Measurements from ENCODE around the gene POLR1D.
A peak's percentile ranks its signal among the peaks of the same experiment; 100 is the strongest.

The POLR1D gene

DNA sequence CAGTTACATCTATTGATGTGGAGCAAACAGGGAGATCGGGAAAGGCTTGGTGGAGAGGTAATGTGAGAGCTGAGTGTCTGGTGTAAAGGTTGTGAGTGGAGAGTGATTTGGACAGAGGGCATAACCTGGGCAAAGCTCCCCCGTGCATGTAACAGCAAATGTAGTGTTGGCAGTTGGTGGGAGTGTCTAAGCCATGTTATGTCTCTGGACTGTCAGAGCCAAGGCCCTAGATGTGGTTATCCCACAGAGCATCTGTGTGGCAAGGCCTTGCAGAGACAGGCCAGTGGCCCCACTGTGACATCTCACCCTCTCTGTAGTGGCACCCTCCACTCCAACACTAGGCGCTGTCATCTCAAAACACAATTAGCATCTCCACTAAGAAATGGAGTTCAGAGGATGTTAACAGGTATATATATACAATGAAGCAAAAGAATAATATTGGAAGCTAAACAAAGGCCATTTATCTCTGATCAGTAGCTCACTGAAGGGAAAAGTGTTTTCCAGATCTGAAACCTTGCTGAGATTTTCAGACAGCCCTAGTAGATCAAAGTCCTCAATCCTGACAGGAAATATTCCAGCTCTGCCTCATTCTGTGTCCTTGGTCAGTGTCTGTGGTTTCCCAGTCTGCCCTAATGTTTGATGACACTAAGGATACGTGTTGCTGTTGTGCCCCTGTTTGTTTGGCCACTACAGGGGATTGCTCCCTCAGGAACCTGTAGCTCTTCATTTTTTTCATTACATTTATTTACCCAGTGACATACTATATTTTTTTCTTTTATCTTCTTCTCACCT, 20.2 kb downstream of the POLR1D start:
- no peak for DNase-seq

DNA sequence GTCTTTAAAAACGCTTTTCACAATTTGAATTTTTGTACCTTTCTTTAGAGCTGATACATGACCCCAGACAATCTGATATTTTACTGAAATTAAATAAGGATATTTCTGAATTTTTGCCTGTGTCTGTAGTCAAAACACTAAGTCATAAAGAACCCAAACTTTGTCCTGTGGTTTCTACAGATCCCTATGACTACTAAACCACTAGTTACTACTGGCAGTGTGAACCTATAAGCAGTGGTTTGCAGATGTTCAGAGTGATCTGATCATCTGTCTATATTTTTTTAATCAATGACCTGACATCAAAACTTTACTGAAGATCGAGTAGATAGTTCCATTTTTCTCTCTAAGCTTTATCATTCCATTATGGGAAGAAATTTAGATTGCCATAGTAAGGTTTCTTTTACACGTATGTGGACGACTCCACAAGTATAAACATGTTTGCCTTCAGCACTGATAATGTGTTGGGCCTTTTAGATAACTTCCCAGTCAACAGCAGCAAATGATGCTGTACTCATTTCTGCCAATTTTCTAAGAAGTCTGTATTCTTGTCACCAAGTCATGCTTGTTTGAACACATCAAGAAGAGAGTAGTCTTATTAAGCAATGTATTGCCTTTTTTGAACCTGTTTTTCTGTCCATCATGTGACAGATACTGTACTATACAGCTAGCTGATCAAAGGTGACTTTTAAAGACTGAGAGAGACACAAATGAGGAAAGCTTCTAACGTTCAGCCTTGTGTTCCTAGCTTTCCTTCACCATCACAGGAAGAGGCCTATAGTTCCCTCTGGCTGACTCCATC, 21.8 kb downstream of the POLR1D start:
- no peak for DNase-seq

DNA sequence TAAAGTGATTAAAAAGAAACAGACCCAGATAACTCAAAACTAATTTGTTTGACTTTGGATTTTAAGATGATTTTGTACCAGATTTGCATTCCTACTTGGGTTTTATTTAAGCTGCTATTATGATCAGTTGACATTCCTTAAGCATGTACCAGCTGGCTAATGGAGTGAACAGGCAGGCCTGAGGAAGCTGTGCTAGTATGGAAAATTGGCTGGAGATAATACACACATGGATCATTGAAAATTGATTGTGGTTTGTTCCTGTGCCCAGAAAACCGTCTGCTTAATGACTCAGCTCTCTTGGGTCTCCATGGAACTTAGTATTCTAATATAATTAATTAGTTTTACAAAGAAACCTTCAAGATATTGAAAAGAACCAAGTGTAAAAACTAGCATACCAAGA, 22.6 kb downstream of the POLR1D start:
- peak in 1 of 2 experiments; percentile 84 for DNase-seq

DNA sequence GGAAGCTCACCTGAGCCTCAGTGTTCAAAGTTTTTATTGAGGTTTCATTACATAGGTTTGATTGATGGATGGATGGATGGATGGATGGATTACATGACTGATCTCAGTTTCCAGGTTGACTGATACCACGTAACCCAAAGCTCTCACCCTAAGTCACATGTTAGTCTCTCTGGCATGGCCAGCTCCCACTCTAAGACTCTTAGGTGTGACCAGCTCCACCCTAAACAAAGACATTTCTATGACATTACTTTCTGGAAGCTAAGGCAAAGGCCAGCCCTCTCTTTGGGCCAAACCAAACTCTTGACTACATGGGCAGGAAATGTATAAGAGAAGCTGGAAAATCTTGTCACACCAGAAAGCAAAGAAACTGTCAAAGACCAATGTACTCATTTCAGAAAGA, 28.6 kb downstream of the POLR1D start:
- no peak for DNase-seq

DNA sequence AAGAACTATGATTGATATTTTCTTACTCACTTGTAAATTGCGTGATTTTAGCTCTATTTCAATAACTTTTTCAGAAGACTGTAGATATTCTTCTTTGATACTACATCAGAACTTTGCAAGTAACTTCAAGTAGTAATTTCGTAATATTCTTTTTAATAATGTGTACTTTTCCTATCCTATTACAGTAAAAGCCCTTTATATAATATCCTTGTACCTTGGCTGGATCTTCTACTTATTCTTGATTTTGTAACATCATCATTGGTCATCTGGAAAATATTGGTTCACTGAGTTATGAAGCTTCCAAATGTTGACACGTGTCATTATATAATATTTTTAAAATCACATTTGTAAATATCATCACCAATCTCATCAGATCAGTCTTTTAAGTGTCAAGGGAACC, 32.4 kb downstream of the POLR1D start:
- DNase-seq, result no peak

DNA sequence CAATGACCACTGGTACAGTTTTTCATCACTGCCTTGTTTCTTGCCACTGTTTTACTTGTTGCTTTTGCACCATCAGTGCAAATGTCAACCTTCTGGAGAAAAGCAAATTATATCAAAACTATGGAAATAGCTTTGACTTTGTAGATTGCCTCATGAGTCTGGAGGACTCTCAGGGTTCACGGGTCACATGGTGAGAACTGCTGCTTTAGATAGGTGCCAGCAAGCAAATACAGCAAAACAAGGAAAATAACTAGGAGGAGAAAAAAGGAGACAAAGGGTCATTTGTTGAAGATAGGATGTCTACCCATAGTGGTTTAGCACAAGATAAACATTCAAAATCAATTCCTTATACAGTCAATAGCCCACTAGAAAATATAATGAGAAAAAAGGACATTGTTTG, 33.1 kb downstream of the POLR1D start:
- DNase-seq, result no peak

DNA sequence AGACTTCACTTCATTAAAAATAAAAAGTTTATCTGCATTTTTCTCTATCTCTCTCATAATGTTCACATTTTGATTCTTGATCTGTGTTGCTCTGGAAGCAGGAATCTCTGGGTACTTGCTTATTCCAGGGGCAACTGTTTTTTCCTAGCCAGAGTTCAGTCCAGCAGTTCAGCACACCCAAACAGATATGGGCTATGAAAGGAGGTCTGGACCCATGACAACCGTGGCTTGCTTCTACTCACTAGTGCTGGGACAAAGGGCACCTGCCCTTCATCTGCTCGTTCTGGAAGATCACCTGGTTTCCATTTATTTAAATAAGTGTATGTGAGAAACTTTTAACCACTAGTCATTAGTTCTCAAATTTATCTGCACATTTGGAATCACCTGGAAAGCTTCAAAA, 36.0 kb downstream of the POLR1D start:
- no peak for DNase-seq

DNA sequence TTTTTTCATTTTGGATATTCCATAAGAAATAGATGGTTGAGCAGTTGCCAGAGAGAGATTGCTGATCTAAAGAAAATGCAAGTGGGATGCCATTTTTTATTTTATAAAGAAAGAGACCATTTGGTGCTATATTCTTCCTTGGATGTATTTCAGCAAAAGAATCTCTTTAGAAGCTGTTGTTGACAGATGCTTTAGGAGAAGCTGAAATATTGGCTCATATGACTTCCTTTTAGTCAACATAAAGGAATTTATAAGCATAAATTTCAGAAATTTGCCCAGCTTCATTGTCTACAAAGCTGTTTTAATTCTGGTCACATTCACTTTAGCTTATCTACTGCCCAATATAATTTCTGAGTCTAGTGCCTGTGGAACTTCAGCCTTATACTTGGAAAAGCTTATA, 36.9 kb downstream of the POLR1D start:
- DNase-seq, result peak in 1 of 2 experiments; percentile 49

DNA sequence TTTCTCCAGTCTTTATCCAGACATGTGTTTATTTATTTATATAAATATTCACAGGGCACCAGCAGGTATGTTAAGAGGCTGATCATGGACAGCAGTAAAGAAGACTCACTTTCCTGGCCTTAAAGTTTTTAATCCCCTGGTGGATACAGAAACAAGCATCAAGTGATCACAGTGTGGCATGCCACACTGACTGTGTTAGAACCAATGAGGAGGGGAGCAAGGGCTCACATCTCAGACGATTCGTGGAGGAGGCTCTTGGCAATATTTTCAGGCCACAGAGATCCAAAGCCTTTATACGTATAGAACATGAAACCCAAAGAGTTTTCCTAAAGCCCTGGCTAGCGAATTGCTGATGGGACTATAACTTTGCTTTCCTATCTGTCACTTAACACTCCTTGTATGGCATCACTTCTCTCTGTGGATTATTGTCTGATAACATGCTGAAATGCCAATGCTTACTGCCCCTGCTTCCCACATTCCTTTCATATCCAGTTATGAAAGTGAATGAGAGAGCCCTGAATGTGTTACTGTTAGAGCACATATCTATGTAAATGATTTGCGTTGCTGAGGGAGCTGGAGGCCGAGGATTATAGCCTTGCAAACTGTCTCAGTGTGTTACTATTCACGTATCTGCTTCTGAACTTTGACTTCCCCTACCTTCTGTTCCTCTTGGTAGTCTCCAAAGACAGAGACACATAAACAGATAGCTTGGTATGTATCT, 37.6 kb downstream of the POLR1D start:
- DNase-seq, result no peak

DNA sequence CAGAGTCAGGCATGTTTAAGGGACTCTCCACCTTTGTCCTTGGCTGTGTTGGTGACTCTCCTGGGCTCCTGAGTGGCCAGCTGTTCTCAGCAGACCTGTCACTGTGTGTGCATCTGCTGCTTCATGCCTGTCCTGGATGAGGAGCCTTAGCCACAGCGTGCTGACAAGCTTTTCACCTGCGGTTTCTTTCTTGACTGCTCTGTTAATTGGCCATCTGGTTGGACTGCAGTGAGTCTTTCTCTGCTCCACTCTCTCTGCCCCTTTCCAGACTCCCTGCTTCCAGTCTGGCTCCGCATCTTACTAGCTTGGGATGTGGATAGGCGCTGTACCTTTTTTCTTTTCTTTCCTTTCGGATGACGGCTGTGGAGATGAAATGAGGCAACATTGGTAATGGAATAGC, 38.8 kb downstream of the POLR1D start:
- DNase-seq, result no peak

DNA sequence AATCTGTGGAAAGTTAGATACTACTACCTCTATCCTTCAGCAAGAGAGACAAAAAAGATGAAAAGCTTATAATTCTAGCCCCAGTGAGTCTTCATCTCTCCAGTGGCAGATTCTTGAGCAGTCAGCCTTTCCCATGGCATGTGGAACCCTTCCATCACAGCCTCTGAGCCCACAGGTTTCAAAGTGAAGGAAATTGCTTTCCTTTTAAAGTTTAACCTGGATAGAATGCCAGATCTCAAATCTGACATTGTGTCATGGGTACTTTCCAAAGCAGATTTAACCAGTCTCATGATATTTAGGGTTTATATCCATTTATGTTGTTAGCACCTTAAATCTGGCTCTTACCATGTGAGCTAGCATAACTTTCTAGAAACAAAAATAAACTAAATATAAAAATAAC, 39.3 kb downstream of the POLR1D start:
- no peak for DNase-seq

DNA sequence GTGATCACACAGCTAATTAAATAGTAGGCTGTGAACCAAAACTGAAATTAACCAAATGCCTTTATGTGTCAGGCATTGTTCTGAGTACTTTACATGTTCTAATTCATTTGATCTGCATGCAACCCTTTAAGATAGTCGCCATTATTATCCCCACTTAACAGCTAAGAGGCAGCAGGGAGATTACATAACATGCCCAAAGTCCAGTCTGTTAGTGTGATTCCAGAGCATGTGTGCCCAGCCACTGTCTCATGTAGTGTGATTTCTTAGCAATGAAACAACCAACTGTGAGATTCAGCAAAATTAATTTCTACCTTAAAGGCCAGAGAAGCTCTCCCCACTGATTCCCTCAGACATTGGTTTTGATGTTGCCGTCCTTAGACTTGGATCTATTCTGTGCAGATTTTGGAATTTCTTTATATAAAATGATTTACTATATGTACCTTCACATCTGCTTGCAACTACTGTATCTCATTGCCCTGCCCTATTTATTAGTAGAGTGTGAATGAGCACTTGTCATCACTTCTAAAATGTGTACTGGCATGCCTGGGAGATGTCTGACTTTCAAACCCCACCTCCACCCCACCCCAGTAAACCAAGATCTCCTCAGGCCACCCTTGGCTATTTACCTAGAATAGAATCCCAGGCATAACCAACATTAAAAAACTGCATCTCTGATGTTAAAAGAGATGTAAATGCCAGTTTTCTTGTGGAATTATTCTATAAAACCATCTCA, 41.2 kb downstream of the POLR1D start:
- DNase-seq, result no peak

DNA sequence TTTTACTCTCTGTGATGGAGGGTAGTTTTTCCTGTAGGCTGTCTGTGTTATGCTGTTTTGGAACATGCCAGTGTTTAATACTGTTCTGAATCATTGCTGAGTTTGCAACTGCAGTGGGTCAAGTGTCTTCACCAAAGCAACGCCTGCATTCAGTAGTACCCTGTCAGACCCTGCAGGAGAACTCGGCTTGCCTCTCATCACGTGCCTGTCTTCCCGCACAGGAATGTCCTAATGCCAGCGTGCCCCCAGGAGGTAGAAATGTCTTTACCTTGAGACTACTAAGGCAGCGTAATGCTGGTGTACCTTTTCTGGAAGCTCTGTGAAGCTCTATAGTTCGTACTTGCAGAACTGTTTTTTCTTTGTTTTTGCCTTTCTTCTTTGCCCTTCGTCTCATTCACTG, 42.3 kb downstream of the POLR1D start:
- no peak for DNase-seq

DNA sequence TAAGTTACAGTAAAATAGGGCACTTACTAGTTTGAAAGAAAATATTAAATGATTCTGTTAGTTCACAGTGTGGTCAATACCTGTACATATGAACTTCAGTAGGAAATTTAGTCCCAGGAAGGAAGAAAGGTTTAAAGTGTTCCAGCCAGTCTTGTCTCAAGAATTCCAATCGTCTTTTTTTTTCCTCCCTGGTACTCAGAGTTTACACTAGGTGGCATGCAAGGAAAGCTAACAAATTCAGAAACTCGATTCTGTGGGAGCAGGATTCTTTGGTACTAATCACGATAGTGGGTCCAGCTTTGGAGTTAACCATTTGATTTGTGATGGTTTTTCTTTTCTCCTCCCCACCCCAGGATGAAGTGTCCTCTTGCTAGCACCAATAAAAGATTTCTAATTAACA, 43.6 kb downstream of the POLR1D start:
- DNase-seq, result no peak

DNA sequence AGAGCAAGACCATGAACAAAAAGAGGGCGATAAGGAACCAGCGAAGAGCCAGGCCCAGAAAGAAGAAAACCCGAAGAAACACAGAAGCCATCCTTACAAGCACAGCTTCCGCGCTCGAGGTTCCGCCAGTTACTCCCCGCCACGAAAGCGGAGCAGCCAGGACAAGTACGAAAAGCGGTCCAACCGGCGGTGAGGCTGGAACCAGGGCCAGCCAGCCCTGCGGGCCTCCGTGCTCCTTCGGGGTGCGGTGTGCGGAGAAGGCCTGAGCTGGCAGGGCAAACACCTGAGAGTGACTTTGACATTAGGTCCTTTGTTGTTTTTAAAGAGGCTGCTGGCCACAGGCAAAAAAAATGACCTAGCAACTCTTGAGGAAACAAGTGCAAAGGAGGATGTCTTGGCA, 44.1 kb downstream of the POLR1D start:
- DNase-seq, result no peak

DNA sequence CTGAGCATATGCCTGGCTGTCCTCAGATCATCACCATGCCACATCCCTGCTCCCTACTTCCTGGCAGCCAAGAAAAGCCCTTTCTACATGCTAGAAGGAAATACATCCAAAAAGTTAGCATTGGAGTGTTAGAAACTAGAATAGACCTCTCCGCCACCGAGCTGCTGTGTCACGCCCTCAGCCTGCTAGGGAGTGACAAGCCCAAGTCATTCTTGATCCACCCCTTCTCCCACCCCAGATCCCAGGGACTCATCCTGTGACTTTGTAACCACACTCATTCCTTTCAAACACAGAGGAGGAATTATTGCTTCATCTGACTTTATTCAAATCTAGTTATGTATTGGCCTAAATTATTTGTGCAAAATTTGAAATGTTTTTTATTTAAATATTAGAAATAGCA, 45.3 kb downstream of the POLR1D start:
- DNase-seq, result no peak

DNA sequence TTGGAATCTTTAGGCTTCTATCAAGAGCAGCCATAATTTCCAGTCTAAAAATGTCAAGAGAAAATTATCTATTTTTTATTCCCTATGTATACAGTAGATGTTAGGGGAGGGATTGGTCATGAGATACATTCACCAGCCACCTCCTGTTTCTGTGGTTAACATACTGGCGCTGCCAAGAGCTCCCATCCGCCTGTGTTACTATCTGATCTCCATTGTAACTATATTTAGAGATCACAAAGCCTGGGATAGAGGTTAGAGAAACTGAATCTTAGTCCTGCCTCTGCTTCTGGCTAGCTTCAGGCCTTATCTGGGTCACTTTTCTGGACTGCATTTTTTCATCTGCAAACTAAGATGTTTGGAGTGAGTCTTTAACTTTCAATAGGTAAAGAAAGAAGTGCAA, 46.3 kb downstream of the POLR1D start:
- DNase-seq, result no peak

DNA sequence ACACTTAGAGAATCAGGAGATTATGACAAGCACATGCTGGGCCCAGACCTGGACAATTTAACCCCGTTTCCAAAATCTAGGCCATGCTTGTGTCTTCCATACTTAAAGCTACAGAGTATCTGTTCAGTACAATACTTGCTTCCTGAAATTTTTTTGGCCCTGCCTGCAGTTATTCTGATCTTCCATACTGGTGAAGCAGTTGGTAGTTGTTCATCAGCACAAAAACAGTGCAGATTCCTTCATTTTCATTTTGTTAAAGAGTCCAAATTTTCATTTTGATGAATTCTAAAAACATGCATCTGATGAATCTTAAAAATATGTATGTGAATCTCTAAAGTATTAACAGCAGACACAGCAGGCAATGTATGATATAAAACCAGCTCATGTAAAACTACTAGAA, 49.2 kb downstream of the POLR1D start:
- DNase-seq, result no peak

DNA sequence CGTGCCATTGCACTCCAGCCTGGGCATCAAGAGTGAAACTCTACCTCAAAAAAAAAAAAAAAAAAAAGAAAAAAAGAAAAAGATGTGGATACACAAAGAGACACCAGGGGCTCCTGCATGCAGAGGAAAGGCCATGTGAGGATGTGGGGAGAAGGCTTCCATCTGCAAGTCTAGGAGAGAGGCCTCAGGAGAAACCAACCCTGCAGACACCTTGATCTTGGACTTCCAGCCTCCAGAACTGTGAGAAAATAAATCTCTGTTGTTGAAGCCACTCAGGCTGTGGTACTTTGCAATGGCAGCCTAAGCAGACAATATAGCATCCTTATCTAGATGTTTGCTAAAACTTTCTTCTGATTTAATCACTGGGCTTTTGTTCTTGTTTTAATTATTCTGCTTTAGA, 50.3 kb downstream of the POLR1D start:
- no peak for DNase-seq
